AG09309 (cell line): Measurements from ENCODE around the gene POLR3F.
A peak's percentile ranks its signal among the peaks of the same experiment; 100 is the strongest.
"Not testable (repeated sequence)": the region's sequence is repeated elsewhere in the genome, so short reads cannot be mapped to it uniquely, and the experiment has no call there.

Source experiments
- DNase-seq: peaks from one replicate; pipeline ENCODE4 v3.0.0-alpha.2; 2010; ENCODE audit warnings: low read depth
- H3K4me3 ChIP-seq: 2 replicates; pipeline ENCODE4 v1.5.1; 2011; ENCODE audit warnings: mild to moderate bottlenecking, low read depth, low read length, moderate library complexity; ENCODE audit not compliant: control insufficient read depth
- TF ChIP-seq, protein P1 (sequence below): IDR thresholded peaks from 2 replicates; pipeline ENCODE4 v1.5.1; 2011; ENCODE audit warnings: mild to moderate bottlenecking, low read depth, low read length, inconsistent platforms; ENCODE audit not compliant: insufficient read depth, control insufficient read depth; ENCODE audit errors: missing control alignments

POLR3F gene

DNA sequence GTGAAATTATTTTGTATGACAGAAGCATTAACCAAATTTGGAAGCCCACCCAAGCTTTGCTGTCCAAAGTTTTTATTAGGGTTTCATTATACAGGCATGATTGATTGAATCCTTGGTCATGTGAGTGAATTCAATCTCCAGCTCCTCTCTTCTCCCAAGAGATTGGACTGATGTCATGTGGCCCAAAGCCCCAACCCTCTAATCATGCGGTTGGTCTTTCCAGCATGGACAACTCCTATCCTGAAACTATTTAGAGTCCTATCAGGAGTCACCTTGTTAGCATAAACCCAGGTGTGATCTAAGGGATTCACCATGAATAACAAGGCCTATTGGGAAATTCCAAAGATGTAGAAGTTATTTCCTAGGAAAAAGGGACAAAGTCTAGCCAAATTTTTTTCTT lies 10.6 kb downstream of the POLR3F start:
- no peak for DNase-seq
- TF ChIP-seq, protein P1, sequence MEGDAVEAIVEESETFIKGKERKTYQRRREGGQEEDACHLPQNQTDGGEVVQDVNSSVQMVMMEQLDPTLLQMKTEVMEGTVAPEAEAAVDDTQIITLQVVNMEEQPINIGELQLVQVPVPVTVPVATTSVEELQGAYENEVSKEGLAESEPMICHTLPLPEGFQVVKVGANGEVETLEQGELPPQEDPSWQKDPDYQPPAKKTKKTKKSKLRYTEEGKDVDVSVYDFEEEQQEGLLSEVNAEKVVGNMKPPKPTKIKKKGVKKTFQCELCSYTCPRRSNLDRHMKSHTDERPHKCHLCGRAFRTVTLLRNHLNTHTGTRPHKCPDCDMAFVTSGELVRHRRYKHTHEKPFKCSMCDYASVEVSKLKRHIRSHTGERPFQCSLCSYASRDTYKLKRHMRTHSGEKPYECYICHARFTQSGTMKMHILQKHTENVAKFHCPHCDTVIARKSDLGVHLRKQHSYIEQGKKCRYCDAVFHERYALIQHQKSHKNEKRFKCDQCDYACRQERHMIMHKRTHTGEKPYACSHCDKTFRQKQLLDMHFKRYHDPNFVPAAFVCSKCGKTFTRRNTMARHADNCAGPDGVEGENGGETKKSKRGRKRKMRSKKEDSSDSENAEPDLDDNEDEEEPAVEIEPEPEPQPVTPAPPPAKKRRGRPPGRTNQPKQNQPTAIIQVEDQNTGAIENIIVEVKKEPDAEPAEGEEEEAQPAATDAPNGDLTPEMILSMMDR = no peak
- no peak overlapping the region for H3K4me3 ChIP-seq

DNA sequence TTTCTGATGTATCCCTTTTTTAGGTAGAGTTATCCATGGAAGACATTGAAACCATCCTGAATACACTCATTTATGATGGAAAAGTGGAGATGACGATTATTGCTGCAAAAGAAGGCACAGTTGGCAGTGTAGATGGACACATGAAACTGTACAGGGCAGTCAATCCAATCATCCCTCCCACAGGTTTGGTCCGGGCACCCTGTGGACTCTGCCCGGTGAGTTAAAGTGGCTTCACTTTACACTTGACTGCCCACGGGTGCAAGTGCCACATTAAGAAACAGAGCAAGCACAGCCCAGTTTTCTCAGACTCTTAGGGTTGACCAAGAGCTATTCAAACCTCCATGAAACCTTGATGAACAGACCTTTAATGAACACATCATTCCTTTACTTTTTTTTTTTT lies 14.4 kb downstream of the POLR3F start:
- DNase-seq = no peak
- TF ChIP-seq, protein P1 = no peak

GRCh38 chr20:18488301-18488700 lies 21.1 kb downstream of the POLR3F start:
- no peak overlapping the region for H3K4me3 ChIP-seq
- TF ChIP-seq, protein P1 = no peak
- no peak for DNase-seq

More for the DNA sequence above, 14.4 kb downstream of the POLR3F start:
- H3K4me3 ChIP-seq = no peak overlapping the region

DNA sequence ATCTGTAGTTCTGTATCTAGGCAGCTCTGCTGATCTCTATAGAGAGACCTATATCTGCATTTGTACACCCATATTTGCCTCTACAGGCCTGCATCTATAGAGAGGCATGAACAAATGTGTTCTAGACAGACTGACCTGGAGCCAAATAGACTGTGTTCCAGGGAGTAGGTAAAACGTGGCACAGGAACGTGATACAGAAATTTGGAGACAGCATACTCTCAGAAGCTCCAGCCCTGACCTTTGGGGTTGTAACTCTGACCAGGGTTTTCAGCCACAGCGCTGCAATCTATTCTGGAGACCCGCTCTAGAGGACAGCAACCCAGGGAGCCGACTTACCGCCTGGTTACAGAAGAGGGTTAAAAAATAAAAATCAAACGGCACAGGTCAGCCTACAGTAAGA lies 28.9 kb downstream of the POLR3F start:
- TF ChIP-seq, protein P1 = no peak
- DNase-seq = no peak

DNA sequence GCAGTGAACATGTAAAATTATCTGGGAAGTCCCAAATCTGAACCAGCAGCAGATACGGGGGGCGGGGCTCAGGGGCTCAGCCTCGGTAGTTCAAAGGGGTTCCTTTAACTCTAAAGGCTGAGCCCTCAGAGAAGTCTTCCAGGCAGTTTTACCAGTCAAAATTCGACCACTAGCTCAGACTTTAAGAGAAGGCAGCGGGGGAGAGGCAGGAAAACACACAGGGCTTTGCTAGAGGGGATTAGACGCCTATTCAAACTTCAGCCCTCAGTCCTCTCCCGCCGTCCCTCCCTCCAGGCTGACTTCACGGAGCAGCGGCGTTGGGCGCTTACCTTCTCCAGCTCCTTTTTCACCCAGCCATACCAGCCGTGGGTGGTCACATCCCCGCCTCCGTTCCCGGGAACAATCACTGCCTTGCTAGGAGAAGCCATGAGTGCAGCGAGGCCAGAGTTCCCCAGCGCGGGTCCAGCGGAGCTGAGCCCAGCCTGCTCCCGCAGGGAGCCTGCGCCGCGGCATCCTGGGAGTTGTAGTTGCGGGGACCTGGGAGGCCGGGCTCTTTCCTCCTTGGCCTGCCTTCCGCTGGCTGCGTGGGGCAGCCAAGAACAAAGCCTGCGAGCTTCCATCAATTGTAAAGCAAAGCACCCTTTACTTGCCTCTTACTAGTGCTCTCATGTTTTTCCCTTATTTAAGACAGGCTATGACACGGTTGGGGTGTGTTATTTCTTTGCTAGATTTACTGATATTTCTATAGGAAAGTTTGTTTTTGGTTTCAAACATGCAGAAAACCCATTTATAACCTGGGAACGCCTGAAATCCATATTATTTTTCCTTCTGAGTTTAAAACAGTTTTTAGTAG lies 29.8 kb downstream of the POLR3F start, which contains the start of gene RBBP9:
Gene RBBP9, minus strand, starts transcription at position 486 of the 853 bp plus-strand sequence. Its CDS starts 58 bp downstream, at position 428.
- no peak for DNase-seq

More for the DNA sequence above, 28.9 kb downstream of the POLR3F start:
- H3K4me3 ChIP-seq = peak overlapping the region; percentile 98

DNA sequence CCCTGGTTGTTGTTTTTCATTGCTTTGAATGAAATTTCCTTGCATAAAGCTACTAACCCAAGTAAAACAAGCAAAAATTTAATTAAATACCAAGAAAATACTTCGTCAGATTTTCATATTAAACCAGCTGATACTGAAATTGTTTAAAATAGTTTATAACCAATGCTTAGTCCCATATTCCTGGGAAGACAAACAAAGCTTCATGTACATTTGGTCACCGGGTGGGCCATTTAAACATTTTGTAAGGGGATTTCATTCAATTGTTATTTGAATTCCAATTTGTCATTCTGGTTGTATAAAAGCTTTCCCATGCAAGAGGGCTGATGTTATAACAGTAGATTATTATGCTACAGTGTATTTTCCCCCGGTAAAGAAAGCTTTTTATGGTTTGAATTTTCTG lies 30.4 kb downstream of the POLR3F start:
- no peak for DNase-seq
- TF ChIP-seq, protein P1 = no peak
- H3K4me3 ChIP-seq = no peak overlapping the region

More for the DNA sequence above, 29.8 kb downstream of the POLR3F start, which contains the start of gene RBBP9:
- TF ChIP-seq, protein P1 = no peak
- peak within 1 kb of the TSS; percentile 98 for H3K4me3 ChIP-seq

DNA sequence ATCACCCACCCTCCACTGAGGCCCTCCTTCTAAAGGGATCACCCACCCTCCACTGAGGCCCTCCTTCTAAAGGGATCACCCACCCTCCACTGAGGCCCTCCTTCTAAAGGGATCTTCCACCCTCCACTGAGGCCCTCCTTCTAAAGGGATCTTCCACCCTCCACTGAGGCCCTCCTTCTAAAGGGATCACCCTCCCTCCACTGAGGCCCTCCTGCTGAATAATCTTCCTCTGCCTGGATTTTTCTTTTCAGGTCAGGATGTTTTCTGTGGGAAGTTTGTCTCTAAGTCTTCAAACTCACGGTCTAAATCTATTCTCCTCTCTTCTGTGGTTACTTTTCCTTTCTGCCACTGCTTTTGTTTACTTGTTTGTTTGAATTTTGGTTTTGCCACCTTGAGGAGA lies 34.5 kb downstream of the POLR3F start:
- not testable (repeated sequence) for H3K4me3 ChIP-seq, DNase-seq
